IPS DF 4.7 (cell line): Measurements from ENCODE around the gene RMND5B.
"Not testable (repeated sequence)": the region's sequence is repeated elsewhere in the genome, so short reads cannot be mapped to it uniquely, and the experiment has no call there.

ENCODE experiments used
- DNase-seq: peaks from one replicate; pipeline ENCODE4 v3.0.0-alpha.2; 2013; ENCODE audit warnings: low spot score; ENCODE audit errors: extremely low read depth

The RMND5B gene

GRCh38 chr5:178113841-178114324, 16.9 kb upstream of the RMND5B start:
- no peak for DNase-seq

GRCh38 chr5:178114325-178115135, 16.3 kb upstream of the RMND5B start:
- no peak for DNase-seq

GRCh38 chr5:178115136-178115813, 15.5 kb upstream of the RMND5B start:
- DNase-seq = no peak

- DNase-seq = no peak
These were observed 15.0 kb upstream of the RMND5B start for GRCh38 chr5:178115814-178116142.

- DNase-seq = no peak
These were observed 14.5 kb upstream of the RMND5B start for GRCh38 chr5:178116143-178116885.

- no peak for DNase-seq
These were observed 12.7 kb upstream of the RMND5B start for GRCh38 chr5:178117923-178118701.

- DNase-seq = no peak
These were observed 10.8 kb upstream of the RMND5B start for GRCh38 chr5:178119915-178120606.

- DNase-seq = no peak
These were observed 10.0 kb upstream of the RMND5B start for GRCh38 chr5:178120607-178121357.

GRCh38 chr5:178121391-178122276, 9.2 kb upstream of the RMND5B start:
- no peak for DNase-seq

- no peak for DNase-seq
These were observed 8.5 kb upstream of the RMND5B start for GRCh38 chr5:178122346-178122745.

- no peak for DNase-seq
These were observed 7.5 kb upstream of the RMND5B start for GRCh38 chr5:178123094-178123965.

- DNase-seq = no peak
These were observed 6.6 kb upstream of the RMND5B start for GRCh38 chr5:178123966-178124925.

GRCh38 chr5:178125253-178125906, 5.4 kb upstream of the RMND5B start:
- DNase-seq = no peak

GRCh38 chr5:178126556-178126955, 4.3 kb upstream of the RMND5B start:
- peak; percentile 99 for DNase-seq

- DNase-seq = not testable (repeated sequence)
These were observed 3.4 kb upstream of the RMND5B start for GRCh38 chr5:178127300-178128009.

- DNase-seq = no peak
These were observed 1.5 kb upstream of the RMND5B start for GRCh38 chr5:178129296-178129695.
